GM12878 (cell line): ENCODE measurements around the gene GINS1.
"Not testable (repeated sequence)": the region's sequence is repeated elsewhere in the genome, so short reads cannot be mapped to it uniquely, and the experiment has no call there.

ENCODE experiments used
- CHD2 ChIP-seq: IDR thresholded peaks from 2 replicates; pipeline ENCODE4 v1.6.1; 2011; ENCODE audit warnings: low read depth, low read length, improper control_type of control experiment, borderline replicate concordance
- EP300 ChIP-seq, 2 experiments: fragments of 150-350 bp in 1 of 2; IDR thresholded peaks; 2 replicates each; pipeline ENCODE4 v1.6.1; 2011 to 2012; ENCODE audit warnings: low read depth in 2 of 2, low read length in 2 of 2, borderline replicate concordance in 1 of 2, improper control_type of control experiment in 1 of 2, inconsistent platforms in 1 of 2; ENCODE audit not compliant: control insufficient read depth in 1 of 2
- EZH2 ChIP-seq: IDR thresholded peaks from 2 replicates; pipeline ENCODE4 v1.6.1; 2012; ENCODE audit warnings: low read depth, mild to moderate bottlenecking, control low read depth, inconsistent platforms, low read length, borderline replicate concordance; ENCODE audit not compliant: control insufficient read depth

DNA sequence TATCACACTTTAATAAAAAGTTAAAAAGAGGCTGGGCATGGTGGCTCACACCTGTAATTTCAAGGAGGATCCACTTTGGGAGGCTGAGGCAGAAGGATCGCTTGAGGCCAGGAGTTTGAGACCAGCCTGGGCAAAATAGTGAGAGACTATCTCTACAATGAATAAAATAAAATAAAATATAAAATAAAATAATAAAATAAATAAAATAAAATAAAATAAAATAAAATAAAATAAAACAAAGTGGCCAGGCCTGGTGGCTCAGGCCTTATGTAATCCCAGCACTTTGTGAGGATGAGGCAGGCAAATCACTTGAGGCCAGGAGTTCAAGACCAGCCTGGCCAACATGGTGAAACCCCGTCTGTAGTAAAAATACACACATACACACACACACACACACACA is 65.8 kb downstream of the GINS1 start:
- not testable (repeated sequence) for TF ChIP-seq EZH2; EP300 (IDR thresholded peaks at IDR 0.05; ENCODE audit: borderline replicate concordance in 1 of 2, control insufficient read depth in 1 of 2, low read depth in 2 of 2, low read length in 2 of 2); CHD2
